ENCODE data around the gene GNAZ.
"Not testable (repeated sequence)": the region's sequence is repeated elsewhere in the genome, so short reads cannot be mapped to it uniquely, and the experiment has no call there.

GRCh38 chr22:23021660-23022353 is 48.5 kb upstream of the GNAZ start:
- TF ChIP-seq CTCF (IDR thresholded peaks at IDR 0.05; ENCODE audit: insufficient read depth, low read length, poor library complexity, severe bottlenecking); EZH2phosphoT487 (conservative IDR thresholded peaks at IDR 0.05; ENCODE audit: low read length): not testable (repeated sequence)

All from SU-DHL-6 (cell line).